Mesothelial cell of epicardium (in vitro differentiated cells): ENCODE data around the gene CHPF2. TPM values are rescaled to one million over a fixed set of nuclear protein-coding genes. Genes with fewer than 3 reads are reported as not detected.

Source experiments
- DNase-seq, 2 experiments: peaks; one replicate each; pipeline ENCODE4 v3.0.0; 2021; ENCODE audit warnings: low spot score in 2 of 2; ENCODE audit not compliant: unreplicated experiment in 2 of 2
- H3K27ac Mint-ChIP-seq: 2 replicates; pipeline ENCODE4 v1.8.0; 2021; ENCODE audit warnings: mixed read lengths
- H3K27me3 Mint-ChIP-seq: 2 replicates; pipeline ENCODE4 v1.8.0; 2021; ENCODE audit warnings: low read depth, mixed read lengths
- H3K36me3 Mint-ChIP-seq: 2 replicates; pipeline ENCODE4 v1.8.0; 2021; ENCODE audit warnings: mixed read lengths
- H3K4me1 Mint-ChIP-seq: 2 replicates; pipeline ENCODE4 v1.8.0; 2021; ENCODE audit warnings: mixed read lengths
- H3K4me3 Mint-ChIP-seq: 2 replicates; pipeline ENCODE4 v1.8.0; 2021; ENCODE audit warnings: mild to moderate bottlenecking, moderate library complexity, mixed read lengths
- H3K9me3 Mint-ChIP-seq: 2 replicates; pipeline ENCODE4 v1.8.0; 2021; ENCODE audit warnings: mixed read lengths
- CTCF ChIP-seq: fragments of 200-600 bp; sonication (generic); IDR thresholded peaks from one replicate; pipeline ENCODE4 v1.5.0; 2021; ENCODE audit warnings: antibody characterized with exemption; ENCODE audit not compliant: unreplicated experiment
- total RNA-seq: library from RNA; stranded (reverse); gene quantifications from 3 replicates; pipeline ENCODE4 v1.2.1, GENCODE V29; 2021

The CHPF2 gene
- total RNA-seq, 1 donor from 2014 or later = 56.2 TPM

GRCh38 chr7:151246102-151246850 lies 14.0 kb downstream of the CHPF2 start:
- Mint-ChIP-seq H3K27ac (peak overlapping the region; percentile 92), H3K36me3 (peaks cover 2% of the 10 kb centered on the region), H3K4me1 (peaks cover 57% of the 10 kb centered on the region), H3K4me3 (peak overlapping the region; percentile 99), H3K9me3 (no peaks in the 10 kb centered on the region), H3K27me3 (no peaks in the 10 kb centered on the region)
- TF ChIP-seq CTCF = no peak
- no peak for DNase-seq

GRCh38 chr7:151246851-151247580 lies 14.7 kb downstream of the CHPF2 start:
- Mint-ChIP-seq H3K9me3 (no peaks in the 10 kb centered on the region), H3K36me3 (peaks cover 1% of the 10 kb centered on the region), H3K4me3 (peak overlapping the region; percentile 99), H3K4me1 (peaks cover 58% of the 10 kb centered on the region), H3K27ac (peak overlapping the region; percentile 92), H3K27me3 (no peaks in the 10 kb centered on the region)
- no peak for TF ChIP-seq CTCF
- DNase-seq = no peak

- Mint-ChIP-seq H3K4me3 (peak overlapping the region; percentile 99), H3K27me3 (no peaks in the 10 kb centered on the region), H3K4me1 (peaks cover 65% of the 10 kb centered on the region), H3K9me3 (no peaks in the 10 kb centered on the region), H3K36me3 (no peaks in the 10 kb centered on the region), H3K27ac (peak overlapping the region; percentile 92)
- TF ChIP-seq CTCF = no peak
- no peak for DNase-seq
Measured at GRCh38 chr7:151247611-151248345, 15.5 kb downstream of the CHPF2 start.

GRCh38 chr7:151248346-151249033 lies 16.2 kb downstream of the CHPF2 start, which contains the start of gene SMARCD3:
SMARCD3 (minus strand) TSS chr7:151248694; CDS start chr7:151248562, 132 bp downstream.
- peak; percentile 64 to 84 for DNase-seq
- Mint-ChIP-seq H3K9me3 (no peaks in the 10 kb centered on the region), H3K27ac (peak within 1 kb of the TSS; percentile 99), H3K27me3 (no peaks in the 10 kb centered on the region), H3K4me1 (peaks cover 72% of the 10 kb centered on the region), H3K36me3 (no peaks in the 10 kb centered on the region), H3K4me3 (peak within 1 kb of the TSS; percentile 99)
- no peak for TF ChIP-seq CTCF

GRCh38 chr7:151249034-151249731 lies 16.9 kb downstream of the CHPF2 start:
- Mint-ChIP-seq H3K4me3 (peak overlapping the region; percentile 68), H3K27me3 (no peaks in the 10 kb centered on the region), H3K36me3 (no peaks in the 10 kb centered on the region), H3K4me1 (peaks cover 76% of the 10 kb centered on the region), H3K9me3 (no peaks in the 10 kb centered on the region), H3K27ac (peak overlapping the region; percentile 98)
- DNase-seq = no peak
- no peak for TF ChIP-seq CTCF
